ENCODE data around the gene CLUH.
"Not testable (repeated sequence)": the region's sequence is repeated elsewhere in the genome, so short reads cannot be mapped to it uniquely, and the experiment has no call there.

CLUH gene

DNA sequence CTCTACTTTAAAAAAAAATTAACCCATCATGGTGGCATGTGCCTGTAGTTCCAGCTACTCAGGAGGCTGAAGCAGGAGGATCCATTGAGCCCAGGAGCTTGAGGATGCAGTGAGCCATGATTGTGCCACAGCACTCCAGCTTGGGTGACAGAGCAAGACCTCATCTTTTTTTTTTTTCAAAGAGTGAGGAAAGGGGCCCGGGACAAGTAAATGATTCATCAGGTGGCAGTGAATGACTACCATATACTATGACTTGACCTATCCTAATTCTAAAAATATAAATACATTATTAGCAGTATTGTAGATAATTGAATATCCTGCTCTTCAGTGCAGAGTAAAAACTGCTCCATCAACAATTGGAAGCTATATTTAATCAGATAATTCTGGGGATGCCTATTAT lies 55.3 kb downstream of the CLUH start:
- no peak overlapping the region for H3K4me3 ChIP-seq (ENCODE audit: low read length)

GRCh38 chr17:2655546-2655945 lies 56.0 kb downstream of the CLUH start:
- H4K20me1 ChIP-seq (ENCODE audit: insufficient read depth, low read length), result peaks cover 16% of the 10 kb centered on the region; the same call in 1 of the 2 replicates
- peaks cover 57% of the 10 kb centered on the region for H3K79me2 ChIP-seq (ENCODE audit: low read length)
- no peaks in the 10 kb centered on the region for H3K27me3 ChIP-seq (ENCODE audit: low read depth, low read length)
- no peaks in the 10 kb centered on the region for H3K9me3 ChIP-seq (ENCODE audit: insufficient read depth, low read length)
- H3K36me3 ChIP-seq (replicated peaks; ENCODE audit: low read depth, low read length), result peaks cover 2% of the 10 kb centered on the region
- no peak overlapping the region for H3K4me2 ChIP-seq (ENCODE audit: low read length)
- H3K4me3 ChIP-seq (ENCODE audit: low read length), result no peak overlapping the region
- no peak overlapping the region for H3K27ac ChIP-seq (ENCODE audit: low read length)
- no peak overlapping the region for H2AFZ ChIP-seq (ENCODE audit: low read depth, low read length)
- no peaks in the 10 kb centered on the region for H3K4me1 ChIP-seq (ENCODE audit: low read length)
- no peak for TF ChIP-seq EZH2phosphoT487 (IDR thresholded peaks at IDR 0.05; ENCODE audit: low read depth)
- TF ChIP-seq, protein P1, sequence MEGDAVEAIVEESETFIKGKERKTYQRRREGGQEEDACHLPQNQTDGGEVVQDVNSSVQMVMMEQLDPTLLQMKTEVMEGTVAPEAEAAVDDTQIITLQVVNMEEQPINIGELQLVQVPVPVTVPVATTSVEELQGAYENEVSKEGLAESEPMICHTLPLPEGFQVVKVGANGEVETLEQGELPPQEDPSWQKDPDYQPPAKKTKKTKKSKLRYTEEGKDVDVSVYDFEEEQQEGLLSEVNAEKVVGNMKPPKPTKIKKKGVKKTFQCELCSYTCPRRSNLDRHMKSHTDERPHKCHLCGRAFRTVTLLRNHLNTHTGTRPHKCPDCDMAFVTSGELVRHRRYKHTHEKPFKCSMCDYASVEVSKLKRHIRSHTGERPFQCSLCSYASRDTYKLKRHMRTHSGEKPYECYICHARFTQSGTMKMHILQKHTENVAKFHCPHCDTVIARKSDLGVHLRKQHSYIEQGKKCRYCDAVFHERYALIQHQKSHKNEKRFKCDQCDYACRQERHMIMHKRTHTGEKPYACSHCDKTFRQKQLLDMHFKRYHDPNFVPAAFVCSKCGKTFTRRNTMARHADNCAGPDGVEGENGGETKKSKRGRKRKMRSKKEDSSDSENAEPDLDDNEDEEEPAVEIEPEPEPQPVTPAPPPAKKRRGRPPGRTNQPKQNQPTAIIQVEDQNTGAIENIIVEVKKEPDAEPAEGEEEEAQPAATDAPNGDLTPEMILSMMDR (IDR thresholded peaks at IDR 0.05; ENCODE audit: low read depth, low read length), result no peak
- no peak overlapping the region for H3K9ac ChIP-seq (ENCODE audit: low read length)

More for the DNA sequence above, 55.3 kb downstream of the CLUH start:
- H3K27me3 ChIP-seq (ENCODE audit: low read depth, low read length), result no peaks in the 10 kb centered on the region
- H4K20me1 ChIP-seq (ENCODE audit: insufficient read depth, low read length), result peaks cover 16% of the 10 kb centered on the region; the same call in 1 of the 2 replicates
- no peaks in the 10 kb centered on the region for H3K9me3 ChIP-seq (ENCODE audit: insufficient read depth, low read length)
- H2AFZ ChIP-seq (ENCODE audit: low read depth, low read length), result no peak overlapping the region
- TF ChIP-seq, protein P1 (IDR thresholded peaks at IDR 0.05; ENCODE audit: low read depth, low read length), result no peak
- TF ChIP-seq EZH2phosphoT487 (IDR thresholded peaks at IDR 0.05; ENCODE audit: low read depth), result no peak
- H3K79me2 ChIP-seq (ENCODE audit: low read length), result peaks cover 65% of the 10 kb centered on the region
- H3K27ac ChIP-seq (ENCODE audit: low read length), result no peak overlapping the region
- peaks cover 2% of the 10 kb centered on the region for H3K36me3 ChIP-seq (replicated peaks; ENCODE audit: low read depth, low read length)
- no peaks in the 10 kb centered on the region for H3K4me1 ChIP-seq (ENCODE audit: low read length)
- no peak overlapping the region for H3K9ac ChIP-seq (ENCODE audit: low read length)
- H3K4me2 ChIP-seq (ENCODE audit: low read length), result no peak overlapping the region

GRCh38 chr17:2652911-2653310 lies 58.7 kb downstream of the CLUH start:
- not testable (repeated sequence) for H3K4me1 ChIP-seq (ENCODE audit: low read length); H4K20me1 ChIP-seq (ENCODE audit: insufficient read depth, low read length); H3K9me3 ChIP-seq (ENCODE audit: insufficient read depth, low read length); H3K9ac ChIP-seq (ENCODE audit: low read length); H3K4me2 ChIP-seq (ENCODE audit: low read length); H3K27ac ChIP-seq (ENCODE audit: low read length); H2AFZ ChIP-seq (ENCODE audit: low read depth, low read length); H3K36me3 ChIP-seq (replicated peaks; ENCODE audit: low read depth, low read length); H3K27me3 ChIP-seq (ENCODE audit: low read depth, low read length); H3K4me3 ChIP-seq (ENCODE audit: low read length)
- H3K79me2 ChIP-seq (ENCODE audit: low read length), result peaks cover 35% of the 10 kb centered on the region

GRCh38 chr17:2649191-2649590 lies 62.4 kb downstream of the CLUH start:
- H4K20me1 ChIP-seq (ENCODE audit: insufficient read depth, low read length), result no peaks in the 10 kb centered on the region
- peaks cover 2% of the 10 kb centered on the region for H3K36me3 ChIP-seq (replicated peaks; ENCODE audit: low read depth, low read length)
- H3K79me2 ChIP-seq (ENCODE audit: low read length), result peaks cover 12% of the 10 kb centered on the region
- H3K4me3 ChIP-seq (ENCODE audit: low read length), result no peak overlapping the region
- H3K9ac ChIP-seq (ENCODE audit: low read length), result no peak overlapping the region
- H3K9me3 ChIP-seq (ENCODE audit: insufficient read depth, low read length), result no peaks in the 10 kb centered on the region
- H3K27me3 ChIP-seq (ENCODE audit: low read depth, low read length), result no peaks in the 10 kb centered on the region
- no peak overlapping the region for H3K4me2 ChIP-seq (ENCODE audit: low read length)
- TF ChIP-seq, protein P1 (IDR thresholded peaks at IDR 0.05; ENCODE audit: low read depth, low read length), result no peak
- TF ChIP-seq EZH2phosphoT487 (IDR thresholded peaks at IDR 0.05; ENCODE audit: low read depth), result no peak
- H3K4me1 ChIP-seq (ENCODE audit: low read length), result no peaks in the 10 kb centered on the region
- H2AFZ ChIP-seq (ENCODE audit: low read depth, low read length), result no peak overlapping the region
- H3K27ac ChIP-seq (ENCODE audit: low read length), result no peak overlapping the region

DNA sequence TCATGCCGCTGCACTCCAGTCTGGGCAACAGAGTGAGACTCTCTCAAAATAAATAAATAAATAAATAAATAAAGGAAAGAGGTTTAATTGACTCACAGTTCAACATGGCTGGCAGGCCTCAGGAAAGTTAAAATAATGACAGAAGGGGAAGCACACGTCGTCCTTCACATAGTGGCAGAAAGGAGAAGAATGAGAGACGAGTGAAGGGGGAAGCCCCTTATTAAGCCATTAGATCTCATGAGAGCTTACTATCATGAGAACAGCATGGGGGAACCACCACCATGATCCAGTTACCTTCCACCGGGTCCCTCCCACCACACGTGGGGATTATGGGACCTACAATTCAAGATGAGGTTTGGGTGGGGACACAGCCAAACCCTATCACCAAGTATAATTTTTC lies 63.6 kb downstream of the CLUH start:
- TF ChIP-seq EZH2phosphoT487 (IDR thresholded peaks at IDR 0.05; ENCODE audit: low read depth), result no peak
- TF ChIP-seq, protein P1 (IDR thresholded peaks at IDR 0.05; ENCODE audit: low read depth, low read length), result no peak
- H3K27me3 ChIP-seq (ENCODE audit: low read depth, low read length), result no peaks in the 10 kb centered on the region
- no peak overlapping the region for H3K4me3 ChIP-seq (ENCODE audit: low read length)
- H2AFZ ChIP-seq (ENCODE audit: low read depth, low read length), result no peak overlapping the region
- H3K4me2 ChIP-seq (ENCODE audit: low read length), result no peak overlapping the region
- H3K4me1 ChIP-seq (ENCODE audit: low read length), result no peaks in the 10 kb centered on the region
- H3K79me2 ChIP-seq (ENCODE audit: low read length), result peaks cover 10% of the 10 kb centered on the region
- no peak overlapping the region for H3K27ac ChIP-seq (ENCODE audit: low read length)
- no peaks in the 10 kb centered on the region for H3K9me3 ChIP-seq (ENCODE audit: insufficient read depth, low read length)
- peaks cover 2% of the 10 kb centered on the region for H3K36me3 ChIP-seq (replicated peaks; ENCODE audit: low read depth, low read length)
- H4K20me1 ChIP-seq (ENCODE audit: insufficient read depth, low read length), result no peaks in the 10 kb centered on the region
- H3K9ac ChIP-seq (ENCODE audit: low read length), result no peak overlapping the region
